Activated CD4-positive, alpha-beta T cell treated with anti-CD3 and anti-CD28 coated beads, Interleukin-2, amount 50 U/mL, for 4 hours (primary cell): ENCODE measurements around the gene PPID.
"Not testable (repeated sequence)": the region's sequence is repeated elsewhere in the genome, so short reads cannot be mapped to it uniquely, and the experiment has no call there.

Experiments used
- DNase-seq, 2 experiments: peaks; one replicate each; pipeline ENCODE4 v3.0.0-alpha.2; 2020

PPID gene

DNA sequence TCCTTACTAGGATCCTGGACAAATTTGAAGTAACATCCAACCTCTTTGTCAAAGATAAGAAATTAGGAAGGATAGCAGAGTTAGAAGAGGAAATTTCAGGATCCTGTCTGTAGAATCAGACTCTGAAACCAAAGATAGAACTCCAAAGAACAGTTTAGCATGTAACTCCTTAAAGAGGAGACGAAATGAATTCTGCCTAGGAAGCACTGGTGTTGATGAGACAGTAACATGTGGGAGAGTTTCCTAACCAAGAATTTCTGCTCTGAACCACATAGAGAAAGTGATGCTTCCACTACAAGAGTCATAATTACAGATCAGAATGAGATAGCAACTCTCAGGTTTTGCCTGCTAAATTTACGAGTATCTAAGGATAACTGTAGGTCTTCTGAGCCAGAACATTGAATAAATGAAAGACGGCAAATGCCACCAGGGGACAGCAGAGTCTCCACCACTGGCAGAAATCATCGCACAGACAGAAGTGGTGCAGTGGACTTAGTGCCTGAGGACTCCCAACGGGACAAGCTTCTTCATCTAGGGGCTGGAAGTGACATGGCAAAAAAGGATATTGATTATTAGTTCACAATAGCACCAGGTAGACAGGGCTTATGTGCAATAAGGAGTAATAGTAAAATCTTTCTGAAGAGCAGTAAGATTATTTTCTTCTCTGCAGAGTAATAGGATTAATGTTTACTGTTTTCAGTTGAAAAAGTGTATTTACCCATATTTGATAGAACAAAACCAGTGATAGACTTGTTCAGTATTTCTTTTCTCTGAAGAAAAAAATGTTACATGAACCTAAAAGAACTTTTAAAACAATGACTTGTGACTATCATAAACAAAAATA lies 6.7 kb upstream of the PPID start:
- peak; percentile 34 to 38 for DNase-seq

DNA sequence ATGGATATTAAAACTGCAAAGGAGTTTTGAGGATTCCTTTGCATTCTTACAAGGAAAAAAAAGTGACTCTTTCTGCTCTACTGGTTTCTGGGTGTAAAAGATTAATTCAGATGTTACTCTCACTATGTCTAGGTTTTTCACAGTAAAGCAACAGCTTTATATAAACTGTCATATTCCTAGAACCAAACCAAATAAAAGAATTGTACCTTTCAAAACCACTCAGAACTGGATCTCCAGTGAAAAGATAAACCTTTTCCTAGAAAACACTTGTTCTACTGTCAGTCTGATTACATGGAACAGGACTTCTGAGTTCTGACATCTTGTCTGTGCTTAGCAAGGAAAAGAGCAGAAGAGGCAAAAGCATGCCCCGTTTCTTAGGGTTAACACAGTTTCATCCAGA lies 5.0 kb upstream of the PPID start:
- DNase-seq = no peak

DNA sequence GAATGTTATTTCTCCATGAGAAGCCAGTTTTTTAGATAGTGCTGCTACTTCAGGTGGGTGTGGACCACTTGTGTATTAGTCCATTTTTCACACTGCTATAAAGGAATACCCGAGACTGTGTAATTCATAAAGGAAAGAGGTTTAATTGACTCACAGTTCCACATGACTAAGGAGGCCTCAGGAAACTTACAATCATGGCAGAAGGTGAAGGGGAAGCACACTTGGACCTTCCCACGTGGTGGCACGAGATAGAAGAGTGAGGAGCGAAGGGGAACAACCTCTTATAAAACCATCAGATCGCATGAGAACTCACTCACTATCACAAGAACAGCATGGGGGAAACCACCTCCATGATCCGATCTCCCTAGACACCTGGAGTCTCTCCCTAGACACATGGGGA lies 3.4 kb upstream of the PPID start:
- no peak for DNase-seq

DNA sequence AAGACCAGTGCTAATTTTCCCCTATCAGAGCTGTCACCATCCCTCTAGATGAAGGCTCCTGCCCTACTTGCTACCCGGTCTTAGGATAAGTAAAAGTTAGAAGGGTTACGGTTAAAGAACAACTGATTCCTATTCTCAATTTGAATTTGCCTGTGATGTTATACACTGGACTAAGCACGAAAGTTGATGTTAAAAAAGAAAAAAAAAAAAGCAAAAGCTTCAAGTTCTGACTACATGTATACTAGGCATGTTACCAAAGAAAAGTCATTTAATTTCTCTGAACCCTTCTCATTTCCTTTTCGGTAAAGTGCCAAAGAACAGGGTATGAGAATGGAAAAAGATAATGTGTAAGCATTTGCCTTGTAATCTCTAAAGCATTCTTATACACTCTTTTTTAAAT lies 1.4 kb upstream of the PPID start:
- no peak for DNase-seq

DNA sequence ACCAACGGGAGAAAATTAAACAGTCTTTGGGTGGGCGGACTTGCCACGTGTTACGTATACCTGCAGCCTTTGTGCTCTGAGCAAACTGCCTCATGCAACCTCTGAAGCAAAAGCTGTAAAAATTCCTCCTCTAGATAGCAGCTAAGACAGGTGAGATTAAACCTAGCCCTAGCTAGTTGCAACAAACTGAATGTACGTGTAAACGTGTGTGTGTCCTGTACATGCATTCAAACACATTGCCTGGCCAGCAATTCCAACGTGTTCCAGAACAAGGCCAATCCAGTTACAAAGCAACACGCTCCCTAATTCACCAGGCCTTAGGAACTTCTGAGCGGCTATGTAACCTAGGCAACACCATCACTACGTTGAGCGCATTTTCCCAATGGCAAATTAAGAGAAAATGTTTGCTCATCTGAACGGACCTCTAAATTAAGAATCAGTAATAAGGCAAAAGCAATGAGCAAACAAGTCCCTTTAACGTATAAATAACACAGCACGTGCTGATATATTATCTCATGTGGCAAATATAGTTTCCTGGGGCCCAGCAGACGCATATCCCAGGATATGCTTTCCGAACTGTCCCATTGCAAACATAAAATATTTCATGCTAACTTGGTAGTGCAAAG lies 792 bp downstream of the PPID start:
- DNase-seq = peak in 1 of 2 experiments; percentile 9

DNA sequence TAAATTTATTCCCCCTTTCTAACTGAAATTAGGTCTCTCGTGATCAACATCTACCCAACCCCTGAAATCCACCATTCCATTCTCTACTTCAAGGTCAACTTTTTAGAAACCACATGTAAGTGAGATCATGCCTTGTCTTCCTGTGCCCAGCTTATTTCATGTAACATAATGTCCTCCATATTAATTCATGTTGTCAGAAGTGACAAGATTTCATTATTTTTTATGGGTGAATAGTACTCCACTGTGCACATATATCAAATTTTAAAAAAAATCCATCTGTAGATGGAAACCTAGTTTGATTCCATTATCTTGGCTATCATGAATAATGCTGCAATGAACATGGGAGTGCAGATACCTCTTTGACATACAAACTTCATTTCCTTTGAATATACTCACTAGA lies 1.5 kb downstream of the PPID start:
- no peak for DNase-seq

DNA sequence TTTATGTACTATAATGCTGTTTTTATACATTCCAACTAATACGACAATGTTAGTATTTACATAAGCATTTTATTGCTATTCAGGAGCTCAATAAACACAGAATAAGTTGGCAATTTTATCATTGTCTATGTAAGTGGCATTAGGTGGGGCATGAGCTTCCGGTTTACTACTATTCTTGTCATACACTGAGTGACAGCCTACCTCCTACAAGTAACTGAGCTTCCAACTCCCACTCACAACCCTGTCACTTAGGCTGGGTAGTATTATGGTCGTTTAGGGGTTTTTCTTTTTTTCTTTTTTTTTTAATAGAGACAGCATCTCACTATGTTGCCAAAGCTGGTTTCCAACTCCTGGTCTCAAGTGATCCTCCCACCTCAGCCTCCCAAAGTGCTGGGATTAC lies 7.4 kb downstream of the PPID start:
- DNase-seq = no peak

DNA sequence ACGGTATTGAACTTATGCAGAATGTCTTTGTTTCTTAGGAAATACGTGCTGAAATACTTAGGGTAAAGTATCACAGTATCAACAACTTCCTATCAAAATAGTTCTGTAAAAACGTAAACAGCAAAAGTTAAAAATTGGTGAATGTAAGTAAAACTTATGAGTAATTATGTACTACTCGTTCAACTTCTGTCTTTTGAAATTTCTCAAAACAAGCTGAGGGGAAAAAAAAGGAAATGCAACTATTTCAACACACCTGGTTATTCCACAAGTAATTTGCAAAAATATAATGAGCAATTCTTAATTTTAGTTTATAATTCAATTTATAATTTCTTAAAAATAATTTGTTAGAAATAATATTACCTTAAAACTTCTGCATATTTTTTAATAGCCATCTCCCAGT lies 8.3 kb downstream of the PPID start:
- no peak for DNase-seq

DNA sequence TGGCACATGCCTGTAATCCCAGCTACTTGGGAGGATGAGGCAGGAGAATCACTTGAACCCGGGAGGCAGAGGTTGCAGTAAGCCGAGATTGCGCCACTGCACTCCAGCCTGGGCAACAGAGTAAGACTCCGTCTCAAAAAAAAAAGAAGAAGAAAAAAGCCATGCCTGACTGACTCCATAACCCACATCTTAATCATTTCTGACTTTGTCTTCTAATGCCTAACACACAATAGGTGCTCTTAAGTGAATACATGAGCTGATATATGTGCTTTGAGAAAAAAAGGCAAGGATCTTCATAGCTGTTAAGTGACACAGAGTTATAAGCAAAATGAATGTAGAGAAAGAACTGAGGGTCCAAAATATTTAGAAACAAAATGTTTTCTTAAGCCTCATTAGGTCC lies 10.6 kb downstream of the PPID start:
- not testable (repeated sequence) for DNase-seq

DNA sequence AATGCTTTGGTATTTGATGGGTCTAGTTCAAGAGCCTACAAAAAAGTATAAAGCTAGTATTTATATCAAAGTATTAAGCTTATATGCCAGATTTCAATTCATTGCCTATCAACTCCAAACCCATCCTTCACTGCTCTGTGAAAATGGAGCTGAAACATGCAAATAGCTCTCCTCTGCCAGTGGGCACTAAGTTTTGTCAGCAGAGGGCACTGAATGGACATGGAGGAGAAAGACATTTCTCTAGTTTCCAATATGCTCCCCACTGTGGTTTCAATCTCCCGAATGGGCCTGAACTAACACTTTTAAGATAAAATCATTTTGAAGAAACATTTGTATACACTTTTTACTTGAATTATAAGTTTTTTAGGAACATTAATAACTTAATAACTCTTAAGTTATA lies 12.4 kb downstream of the PPID start:
- DNase-seq = no peak

DNA sequence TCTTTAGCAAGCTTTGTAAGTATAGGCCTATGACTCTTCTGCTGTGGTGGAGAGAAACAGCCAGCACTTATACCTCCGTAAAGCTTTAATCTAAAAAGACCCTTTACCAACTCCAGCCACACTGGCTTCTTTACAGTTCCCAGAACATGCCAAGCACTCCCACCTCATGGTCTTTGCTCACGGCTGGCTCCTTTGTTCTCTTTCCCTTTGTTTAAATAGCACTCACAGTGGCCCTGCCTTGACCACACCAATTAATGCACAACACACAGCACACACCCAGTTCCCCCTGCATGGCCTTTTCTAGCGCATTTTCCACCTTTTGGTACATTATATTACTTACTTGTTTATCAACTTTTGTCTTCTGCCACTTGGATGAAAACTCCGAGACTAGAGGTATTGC lies 18.9 kb downstream of the PPID start:
- no peak for DNase-seq

DNA sequence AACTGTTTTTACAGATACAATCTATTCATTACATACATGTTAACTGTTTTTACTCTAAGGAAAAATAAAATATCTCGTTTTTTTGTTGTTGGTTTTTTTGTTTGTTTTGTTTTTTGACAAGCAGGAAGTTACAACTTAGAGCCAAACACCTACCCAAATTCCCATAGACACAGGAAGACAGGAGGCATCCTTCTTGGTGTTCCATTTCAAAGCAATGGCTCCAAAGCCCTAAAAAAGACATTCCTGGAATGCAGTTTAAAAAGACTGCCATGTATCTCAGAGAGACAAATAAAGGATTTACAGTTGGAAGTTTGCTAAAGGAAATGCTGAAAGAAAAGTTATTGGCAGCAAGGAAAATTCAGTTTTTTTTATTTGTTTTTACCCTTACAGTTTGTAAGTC lies 34.4 kb downstream of the PPID start:
- no peak for DNase-seq

DNA sequence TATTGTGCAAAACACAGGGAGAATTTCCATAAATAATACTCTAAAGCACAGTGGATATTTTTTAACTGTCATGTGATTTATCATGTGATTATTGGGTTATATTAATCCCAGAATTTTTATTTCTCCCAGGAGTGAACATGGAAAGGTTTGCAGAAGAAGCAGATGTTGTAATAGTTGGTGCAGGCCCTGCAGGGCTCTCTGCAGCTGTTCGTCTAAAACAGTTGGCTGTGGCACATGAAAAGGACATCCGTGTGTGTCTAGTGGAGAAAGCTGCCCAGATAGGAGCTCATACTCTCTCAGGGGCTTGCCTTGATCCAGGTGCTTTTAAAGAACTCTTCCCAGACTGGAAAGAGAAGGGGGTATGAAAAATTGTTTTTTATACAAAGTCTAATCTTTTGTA lies 41.1 kb downstream of the PPID start:
- no peak for DNase-seq

DNA sequence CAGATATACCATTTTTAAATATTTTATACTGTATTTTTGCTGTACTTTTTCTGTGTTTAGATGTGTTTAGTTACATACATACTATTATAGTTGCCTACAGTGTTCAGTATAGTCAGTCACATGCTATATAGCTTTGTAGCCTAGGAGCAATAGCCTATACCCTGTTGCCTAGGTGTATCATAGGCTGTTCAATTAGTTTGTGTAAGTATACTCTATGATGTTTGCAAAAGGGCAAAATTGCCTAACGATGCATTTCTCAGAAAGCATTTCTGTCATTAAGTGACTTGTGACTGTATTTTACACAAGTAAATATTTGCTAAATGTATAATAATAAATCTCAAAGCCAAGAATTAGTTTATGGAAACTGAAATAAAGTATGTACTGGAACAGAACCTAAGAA lies 41.6 kb downstream of the PPID start:
- no peak for DNase-seq

DNA sequence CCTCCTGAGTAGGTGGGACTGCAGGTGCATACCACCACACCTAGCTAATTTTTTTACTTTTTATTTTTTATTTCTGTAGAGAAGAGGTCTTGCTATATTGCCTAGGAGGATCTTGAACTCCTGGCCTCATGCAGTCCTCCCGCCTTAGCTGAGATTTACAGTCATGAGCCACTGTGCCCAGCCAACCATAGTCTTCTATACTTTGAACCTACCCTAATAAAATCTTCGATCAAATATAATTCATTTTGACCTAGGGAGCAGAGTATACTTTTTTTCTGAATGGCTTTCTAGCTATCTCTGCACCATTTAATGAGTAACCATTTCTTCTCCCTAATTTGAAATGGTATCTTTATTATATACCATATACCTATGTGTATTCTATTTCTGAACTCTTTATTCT lies 44.4 kb downstream of the PPID start:
- no peak for DNase-seq

DNA sequence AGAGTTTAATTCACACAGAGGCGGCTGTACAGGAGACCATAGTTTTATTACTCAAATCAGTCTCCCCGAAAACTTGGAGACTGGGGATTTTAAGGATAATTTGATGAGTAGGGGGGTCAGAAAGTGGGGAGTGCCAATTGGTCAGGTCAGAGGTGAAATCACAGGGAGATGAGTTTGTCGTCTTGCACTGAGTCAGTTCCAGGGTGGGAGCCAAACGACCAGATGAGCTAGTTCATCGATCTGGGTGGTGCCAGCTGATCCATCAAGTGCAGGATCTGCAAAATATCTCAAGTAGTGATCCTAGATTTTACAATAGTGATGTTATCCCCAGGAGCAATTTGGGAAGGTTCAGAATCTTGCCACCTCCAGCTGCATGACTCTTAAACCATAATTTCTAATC lies 47.1 kb downstream of the PPID start:
- DNase-seq = no peak

DNA sequence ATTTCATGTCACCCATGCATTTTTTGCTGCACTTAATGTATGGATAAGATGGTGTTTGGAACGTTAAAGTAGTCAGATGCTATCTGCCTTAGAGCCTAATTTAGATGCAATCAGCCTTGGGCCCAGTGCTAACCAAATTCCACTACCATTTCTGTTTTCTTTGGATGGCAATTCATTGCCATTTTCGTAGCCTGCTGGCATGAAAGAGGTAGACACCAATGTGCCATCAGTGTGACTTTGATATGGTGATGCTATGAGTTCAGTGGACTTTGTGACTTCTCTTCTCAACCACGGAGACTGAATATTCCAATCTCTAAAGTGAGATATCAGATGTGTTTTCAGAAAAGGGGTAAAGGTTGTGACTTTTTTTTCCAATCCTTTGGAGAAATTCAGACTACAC lies 49.6 kb downstream of the PPID start:
- no peak for DNase-seq

DNA sequence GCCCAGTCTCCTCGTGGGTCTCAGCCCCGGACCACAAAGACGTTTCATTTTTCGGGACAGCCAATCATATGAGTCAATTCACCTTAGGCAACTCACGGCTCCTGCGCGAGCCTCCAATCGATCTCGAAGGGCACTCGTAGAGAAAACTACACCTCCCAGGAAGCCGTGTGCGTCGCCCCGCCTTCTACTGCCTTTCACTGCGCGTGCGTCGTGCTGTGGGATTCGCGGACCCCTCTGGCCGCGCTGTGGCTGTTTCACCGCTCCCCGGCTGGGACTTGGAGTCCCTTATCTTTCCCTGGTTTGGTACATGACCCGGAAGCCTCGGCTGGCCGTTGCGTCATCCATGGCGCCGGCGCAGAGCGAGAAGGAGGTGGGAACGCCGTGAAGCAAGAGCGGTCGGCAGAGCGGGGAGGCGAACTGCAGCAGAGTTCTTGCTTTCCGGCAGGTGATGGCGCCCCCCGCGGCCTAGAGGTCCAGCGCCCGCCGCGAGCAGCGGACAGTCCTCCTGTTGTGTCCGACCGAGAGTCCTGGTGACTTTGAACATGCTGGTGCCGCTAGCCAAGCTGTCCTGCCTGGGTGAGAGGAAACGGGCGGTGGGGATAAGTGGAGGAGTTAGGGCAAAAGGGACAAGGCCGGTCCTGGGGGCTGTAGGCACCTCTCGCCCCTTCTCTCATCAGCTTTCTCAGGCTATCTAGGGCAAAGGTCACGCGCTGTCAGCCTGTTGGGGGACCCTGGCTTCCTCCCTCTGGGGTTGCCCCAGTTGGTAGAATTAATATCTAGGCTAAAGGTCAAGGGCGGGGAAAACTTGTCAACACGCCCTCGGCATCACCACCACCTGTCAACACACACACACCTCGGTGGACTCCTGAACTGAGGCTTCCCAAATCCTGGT lies 51.0 kb downstream of the PPID start, which contains the start of gene ETFDH:
Gene ETFDH (plus strand): TSS at position 382 of the 892 bp plus-strand sequence. CDS start 161 bp downstream, at position 543.
- DNase-seq = peak; percentile 97 to 98

DNA sequence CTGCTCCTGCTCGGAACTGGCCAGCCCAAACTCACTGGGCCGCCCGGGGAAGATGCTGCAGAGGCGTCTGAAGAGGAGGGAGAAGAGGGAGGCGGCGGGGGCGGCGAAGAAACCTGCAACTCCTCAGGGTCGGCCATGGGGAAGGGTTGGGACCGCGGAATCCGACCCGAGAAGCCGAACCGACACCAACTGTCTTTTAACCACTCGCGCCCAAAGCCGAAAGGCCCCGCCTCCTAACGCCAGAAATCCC lies 51.6 kb downstream of the PPID start, which contains the start of gene C4orf46:
Gene C4orf46 (minus strand): TSS at position 223 of the 250 bp plus-strand sequence. CDS start 86 bp downstream, at position 137.
- DNase-seq = no peak

DNA sequence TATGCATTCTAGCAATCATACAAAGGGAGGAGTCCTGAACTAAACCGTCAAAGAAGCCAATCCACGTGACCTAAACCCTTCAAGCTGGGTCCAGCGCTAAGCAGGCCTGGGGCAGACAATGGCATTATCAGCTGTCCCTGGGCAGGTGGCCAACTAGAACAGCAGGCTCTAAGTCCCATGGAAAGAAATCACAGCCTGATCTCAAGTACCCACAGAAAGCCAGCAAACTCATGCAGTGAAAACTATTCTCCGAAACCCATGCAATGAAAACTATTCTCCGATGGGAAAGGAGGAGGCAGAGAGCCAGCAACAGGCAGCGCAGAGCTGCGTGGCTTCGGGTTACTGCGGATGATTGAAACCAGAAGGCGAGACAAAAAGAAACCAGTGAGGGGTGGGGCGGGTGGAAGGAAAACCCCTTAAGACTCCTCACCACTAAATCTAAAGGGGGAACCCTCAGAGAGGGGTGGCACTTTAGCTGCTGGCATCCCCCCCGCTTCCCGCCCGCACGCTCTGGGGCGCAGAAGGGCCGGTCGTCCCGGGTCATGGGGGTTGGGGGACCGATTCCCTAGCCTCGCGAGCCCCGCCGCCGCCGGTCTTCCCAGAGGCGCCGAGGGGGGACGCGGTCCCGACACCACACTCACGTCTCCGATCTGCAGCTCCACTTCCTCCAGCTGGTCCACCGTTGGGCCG lies 52.1 kb downstream of the PPID start:
- DNase-seq = peak; percentile 23 to 35

DNA sequence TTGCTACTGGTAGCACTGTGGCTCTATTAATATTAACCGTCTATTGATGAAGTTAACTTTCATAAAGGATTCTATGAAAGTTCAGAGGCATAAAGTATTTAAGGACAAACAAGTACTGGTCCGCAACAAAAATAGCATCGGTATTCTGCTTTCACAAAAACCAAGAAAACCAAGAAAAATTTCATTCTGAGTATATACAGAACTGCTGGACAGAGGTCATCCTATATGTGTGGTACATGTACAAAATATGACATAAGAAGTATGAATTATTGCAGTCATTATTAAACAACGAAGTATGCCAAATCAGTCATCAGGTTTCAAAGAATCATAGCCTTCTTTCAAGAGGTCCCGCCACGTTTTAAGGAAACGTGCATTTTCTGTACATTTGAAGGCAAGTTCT lies 53.9 kb downstream of the PPID start:
- DNase-seq = no peak

DNA sequence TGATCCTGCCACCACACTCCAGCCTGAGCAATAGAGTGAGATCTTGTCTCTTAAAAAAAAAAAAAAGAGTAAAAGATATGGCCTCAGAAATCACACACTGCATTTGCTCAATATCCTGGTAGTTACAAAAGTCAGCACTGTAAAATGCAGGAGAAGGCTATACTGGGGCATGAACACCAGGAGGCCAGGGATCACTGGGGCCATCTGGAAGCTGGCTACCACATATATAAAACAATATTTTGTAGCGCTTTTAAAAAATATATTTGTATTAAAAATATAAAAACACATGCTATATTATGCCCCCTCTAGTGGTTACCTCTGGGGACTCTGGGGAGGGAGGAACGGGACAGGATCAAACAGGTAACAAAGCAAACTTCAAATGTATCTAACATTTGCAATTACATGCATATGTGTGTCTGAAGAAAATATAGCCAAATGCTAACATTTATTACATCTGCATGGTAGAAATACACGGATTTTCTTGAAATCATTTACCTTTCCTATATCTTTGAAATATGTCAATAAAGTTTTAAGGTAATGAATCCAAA lies 55.5 kb downstream of the PPID start:
- no peak for DNase-seq

DNA sequence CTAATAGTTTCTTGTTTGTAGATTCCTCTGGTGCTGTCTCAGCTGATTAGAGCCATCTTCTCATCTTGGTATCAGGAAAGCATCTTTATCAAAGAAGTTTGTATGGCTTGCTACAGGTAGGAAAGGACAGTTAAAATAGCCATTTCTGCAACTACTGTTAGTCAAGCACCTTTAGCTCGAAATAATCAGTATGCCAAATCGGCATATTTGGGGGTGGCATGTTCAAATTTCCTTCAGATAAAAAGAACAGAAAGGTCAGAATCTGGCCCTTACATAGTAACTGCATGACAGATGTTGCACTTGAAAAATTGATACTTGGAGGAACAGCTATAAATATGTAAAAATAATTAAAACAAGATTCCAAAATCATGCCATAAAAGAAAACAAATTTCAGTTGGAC lies 56.3 kb downstream of the PPID start:
- no peak for DNase-seq
